ENCODE results near the gene SPRY4. TPM values are rescaled to one million over a fixed set of nuclear protein-coding genes. Genes with fewer than 3 reads are reported as not detected.

Gene SPRY4
- total and polyA plus RNA-seq, 8 donors: 1.3 to 13.6 (median 7.3) TPM

DNA sequence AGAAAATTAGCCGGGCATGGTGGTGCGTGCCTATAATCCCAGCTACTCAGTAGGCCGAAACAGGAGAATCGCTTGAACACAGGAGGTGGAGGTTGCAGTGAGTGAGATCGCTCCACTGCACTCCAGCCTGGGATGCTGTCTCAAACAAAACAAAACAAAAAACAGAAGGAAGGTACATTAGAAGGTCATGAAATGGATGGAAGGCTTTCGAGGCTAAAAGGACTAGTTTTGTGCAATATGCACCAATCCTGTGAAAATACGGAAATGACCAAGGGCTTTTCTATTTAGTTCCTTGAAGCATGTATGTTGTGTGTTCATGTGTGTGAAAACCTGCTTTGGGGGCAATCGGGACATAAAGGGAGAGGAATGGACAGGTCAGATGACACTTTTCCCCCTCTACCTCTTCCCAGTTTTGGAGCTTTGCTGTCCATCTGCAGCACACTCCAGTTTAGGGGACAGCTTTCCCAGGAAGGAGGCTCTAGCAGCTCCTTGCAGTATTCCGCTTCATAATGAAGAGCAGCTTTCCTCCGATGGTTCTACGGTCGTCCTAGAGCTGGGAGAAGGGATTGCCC is 15.0 kb downstream of the SPRY4 start:
- H3K4me1 ChIP-seq: peaks cover 0 to 16% (median 10%) of the 10 kb centered on the region in 4 donors
- H3K9me3 ChIP-seq: no peaks in the 10 kb centered on the region
- intact Hi-C loops (cut with DNase I; ENCODE audit: low total_unique reads): no loop called here
- WGBS, 5 donors: 77 to 85% (median 83%) methylated on average over 12 of the region's 12 CpGs
- no peak for DNase-seq
- H3K4me3 ChIP-seq: no peak overlapping the region
- no peaks in the 10 kb centered on the region for H3K27me3 ChIP-seq
- no peak for TF ChIP-seq EP300 (IDR thresholded peaks at IDR 0.05)
- TF ChIP-seq POLR2AphosphoS5 (IDR thresholded peaks at IDR 0.05): no peak
- no peak for TF ChIP-seq POLR2A (IDR thresholded peaks at IDR 0.05)
- TF ChIP-seq, protein P1, sequence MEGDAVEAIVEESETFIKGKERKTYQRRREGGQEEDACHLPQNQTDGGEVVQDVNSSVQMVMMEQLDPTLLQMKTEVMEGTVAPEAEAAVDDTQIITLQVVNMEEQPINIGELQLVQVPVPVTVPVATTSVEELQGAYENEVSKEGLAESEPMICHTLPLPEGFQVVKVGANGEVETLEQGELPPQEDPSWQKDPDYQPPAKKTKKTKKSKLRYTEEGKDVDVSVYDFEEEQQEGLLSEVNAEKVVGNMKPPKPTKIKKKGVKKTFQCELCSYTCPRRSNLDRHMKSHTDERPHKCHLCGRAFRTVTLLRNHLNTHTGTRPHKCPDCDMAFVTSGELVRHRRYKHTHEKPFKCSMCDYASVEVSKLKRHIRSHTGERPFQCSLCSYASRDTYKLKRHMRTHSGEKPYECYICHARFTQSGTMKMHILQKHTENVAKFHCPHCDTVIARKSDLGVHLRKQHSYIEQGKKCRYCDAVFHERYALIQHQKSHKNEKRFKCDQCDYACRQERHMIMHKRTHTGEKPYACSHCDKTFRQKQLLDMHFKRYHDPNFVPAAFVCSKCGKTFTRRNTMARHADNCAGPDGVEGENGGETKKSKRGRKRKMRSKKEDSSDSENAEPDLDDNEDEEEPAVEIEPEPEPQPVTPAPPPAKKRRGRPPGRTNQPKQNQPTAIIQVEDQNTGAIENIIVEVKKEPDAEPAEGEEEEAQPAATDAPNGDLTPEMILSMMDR (IDR thresholded peaks at IDR 0.05): no peak
- peaks cover 0 to 40% (median 29%) of the 10 kb centered on the region in 4 donors for H3K36me3 ChIP-seq
- H3K27ac ChIP-seq: no peak overlapping the region

DNA sequence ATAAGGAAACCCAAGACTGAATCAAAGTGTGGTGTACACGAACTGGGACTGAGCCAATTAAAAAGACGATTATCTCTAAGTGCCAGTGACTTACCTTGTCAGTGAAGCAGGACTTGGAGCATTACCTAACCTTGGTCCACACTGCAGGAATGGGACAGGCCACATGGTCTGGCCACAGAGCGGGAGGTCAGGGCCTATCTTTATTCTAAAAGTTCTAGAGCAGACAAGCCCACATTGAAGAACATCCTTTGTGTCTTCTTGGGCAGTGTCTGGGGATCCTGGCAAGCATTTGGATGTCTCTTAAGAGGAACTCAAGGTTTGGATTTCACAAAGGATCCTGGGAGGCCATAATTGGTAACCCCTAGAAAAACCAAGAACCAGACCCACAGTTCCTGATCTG is 16.5 kb downstream of the SPRY4 start:
- no peak for TF ChIP-seq EP300 (IDR thresholded peaks at IDR 0.05)
- TF ChIP-seq, protein P1 (IDR thresholded peaks at IDR 0.05): no peak
- TF ChIP-seq POLR2AphosphoS5 (IDR thresholded peaks at IDR 0.05): no peak
- no peak for TF ChIP-seq POLR2A (IDR thresholded peaks at IDR 0.05)
- Histone ChIP-seq H3K4me3 (no peak overlapping the region), H3K4me1 (peaks cover 0 to 6% (median under 1%) of the 10 kb centered on the region in 4 donors), H3K27ac (no peak overlapping the region), H3K27me3 (no peaks in the 10 kb centered on the region), H3K9me3 (no peaks in the 10 kb centered on the region), H3K36me3 (peaks cover 0 to 25% (median 21%) of the 10 kb centered on the region in 4 donors)
- intact Hi-C loops (cut with DNase I; ENCODE audit: low total_unique reads): no loop called here
- no peak for DNase-seq
- WGBS, 5 donors: 78 to 89% (median 81%) methylated on average over 3 of the region's 3 CpGs

DNA sequence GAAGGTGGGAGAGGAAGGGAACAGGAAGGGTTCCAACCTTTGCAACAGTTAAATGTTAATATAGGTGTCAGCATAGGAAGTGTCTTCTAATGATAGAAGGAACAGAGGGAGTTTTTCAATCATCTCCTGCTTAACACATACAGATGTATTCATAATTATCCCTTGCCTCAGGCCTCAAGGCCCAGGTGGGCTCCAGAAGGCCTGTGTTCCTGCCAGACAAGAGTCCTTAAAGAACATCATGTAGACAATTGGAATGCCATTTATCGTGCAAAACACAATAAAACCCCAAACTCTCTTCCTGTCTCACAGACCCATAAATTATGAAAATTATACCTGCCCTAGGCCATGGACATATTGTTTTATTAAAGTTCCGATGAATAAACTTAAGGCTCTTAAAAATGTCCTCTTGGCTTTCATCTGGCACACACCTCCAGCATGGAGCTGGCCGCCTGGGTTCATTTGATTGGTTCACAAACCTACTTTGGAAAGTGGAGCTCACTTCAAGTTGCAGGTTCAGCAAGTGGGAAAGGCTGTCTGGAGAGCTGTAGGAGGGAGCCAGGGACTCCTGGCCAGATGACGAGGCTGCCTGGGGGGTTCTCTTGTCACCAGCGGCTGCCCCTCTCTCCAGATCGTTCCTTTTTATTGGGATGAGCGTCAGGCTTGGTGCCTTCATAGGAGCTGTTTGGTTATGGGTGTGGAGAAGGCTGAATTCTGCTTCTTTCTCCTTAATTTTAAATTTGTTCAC is 17.5 kb downstream of the SPRY4 start:
- intact Hi-C loops (cut with DNase I; ENCODE audit: low total_unique reads): no loop called here
- H3K27me3 ChIP-seq: no peaks in the 10 kb centered on the region
- H3K4me3 ChIP-seq: no peak overlapping the region
- 88 to 94% (median 90%) methylated on average over 7 of the region's 7 CpGs for WGBS, 5 donors
- no peaks in the 10 kb centered on the region for H3K9me3 ChIP-seq
- H3K27ac ChIP-seq: no peak overlapping the region
- TF ChIP-seq EP300 (IDR thresholded peaks at IDR 0.05) (no peak), POLR2AphosphoS5 (IDR thresholded peaks at IDR 0.05) (no peak), POLR2A (IDR thresholded peaks at IDR 0.05) (no peak)
- TF ChIP-seq, protein P1 (IDR thresholded peaks at IDR 0.05): no peak
- H3K36me3 ChIP-seq: peaks cover 0 to 16% (median 10%) of the 10 kb centered on the region in 4 donors
- no peak for DNase-seq
- peaks cover 0 to 6% (median 0%) of the 10 kb centered on the region in 4 donors for H3K4me1 ChIP-seq

DNA sequence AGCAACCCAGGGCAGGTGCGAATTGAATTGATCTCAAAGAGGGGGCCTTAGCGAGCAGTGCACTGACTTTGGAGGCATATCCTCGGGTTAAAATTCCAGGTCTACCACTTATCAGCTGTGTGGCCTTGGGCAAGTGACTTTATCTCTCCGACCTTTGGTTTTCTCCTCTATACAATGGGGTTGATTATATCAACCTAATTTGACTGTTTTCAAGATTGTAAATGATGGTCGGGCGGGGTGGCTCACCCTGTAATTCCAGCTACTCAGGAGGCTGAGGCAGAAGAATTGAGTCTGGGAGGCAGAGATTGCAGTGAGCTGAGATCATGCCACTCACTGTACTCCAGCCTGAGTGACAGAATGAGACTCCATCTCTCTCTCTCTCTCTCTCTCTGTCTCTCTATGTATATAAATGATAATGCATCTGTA is 18.7 kb downstream of the SPRY4 start:
- no peaks in the 10 kb centered on the region for H3K9me3 ChIP-seq
- peaks cover 0 to 6% (median 0%) of the 10 kb centered on the region in 4 donors for H3K4me1 ChIP-seq
- H3K27me3 ChIP-seq: no peaks in the 10 kb centered on the region
- peaks cover 0 to 6% (median 4%) of the 10 kb centered on the region in 4 donors for H3K36me3 ChIP-seq
- H3K27ac ChIP-seq: no peak overlapping the region
- 48 to 70% (median 58%) methylated on average over 6 of the region's 6 CpGs for WGBS, 5 donors
- H3K4me3 ChIP-seq: no peak overlapping the region
- no peak for TF ChIP-seq POLR2AphosphoS5 (IDR thresholded peaks at IDR 0.05)
- no peak for TF ChIP-seq POLR2A (IDR thresholded peaks at IDR 0.05)
- TF ChIP-seq, protein P1 (IDR thresholded peaks at IDR 0.05): no peak
- no peak for TF ChIP-seq EP300 (IDR thresholded peaks at IDR 0.05)
- DNase-seq: no peak
- intact Hi-C loops (cut with DNase I; ENCODE audit: low total_unique reads): no loop called here

Measured in stomach (tissue), 9 donors.